Measurements from ENCODE around the gene GMDS.

DNA sequence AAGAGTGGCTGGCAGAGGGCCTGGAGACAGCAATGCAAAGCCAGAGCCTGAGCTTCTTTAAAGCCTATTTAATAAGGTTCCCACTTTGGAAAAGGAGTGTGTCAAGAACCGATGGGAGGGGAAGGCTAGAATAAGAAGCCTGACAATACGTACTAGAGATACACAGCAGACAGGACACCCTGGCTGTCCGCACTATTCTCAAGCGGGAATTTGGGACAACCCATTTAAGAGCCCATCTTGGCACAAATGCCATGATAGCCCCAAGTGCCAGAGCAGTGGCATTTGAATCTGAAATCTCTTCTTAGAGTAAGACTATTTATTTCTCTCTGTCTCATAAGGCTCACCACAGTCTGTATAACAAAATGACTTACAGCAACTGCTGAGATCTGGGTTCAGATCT, 3.1 kb downstream of the GMDS start:
- TF ChIP-seq, protein P1, sequence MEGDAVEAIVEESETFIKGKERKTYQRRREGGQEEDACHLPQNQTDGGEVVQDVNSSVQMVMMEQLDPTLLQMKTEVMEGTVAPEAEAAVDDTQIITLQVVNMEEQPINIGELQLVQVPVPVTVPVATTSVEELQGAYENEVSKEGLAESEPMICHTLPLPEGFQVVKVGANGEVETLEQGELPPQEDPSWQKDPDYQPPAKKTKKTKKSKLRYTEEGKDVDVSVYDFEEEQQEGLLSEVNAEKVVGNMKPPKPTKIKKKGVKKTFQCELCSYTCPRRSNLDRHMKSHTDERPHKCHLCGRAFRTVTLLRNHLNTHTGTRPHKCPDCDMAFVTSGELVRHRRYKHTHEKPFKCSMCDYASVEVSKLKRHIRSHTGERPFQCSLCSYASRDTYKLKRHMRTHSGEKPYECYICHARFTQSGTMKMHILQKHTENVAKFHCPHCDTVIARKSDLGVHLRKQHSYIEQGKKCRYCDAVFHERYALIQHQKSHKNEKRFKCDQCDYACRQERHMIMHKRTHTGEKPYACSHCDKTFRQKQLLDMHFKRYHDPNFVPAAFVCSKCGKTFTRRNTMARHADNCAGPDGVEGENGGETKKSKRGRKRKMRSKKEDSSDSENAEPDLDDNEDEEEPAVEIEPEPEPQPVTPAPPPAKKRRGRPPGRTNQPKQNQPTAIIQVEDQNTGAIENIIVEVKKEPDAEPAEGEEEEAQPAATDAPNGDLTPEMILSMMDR (IDR thresholded peaks at IDR 0.05): no peak
- TF ChIP-seq, protein P2, sequence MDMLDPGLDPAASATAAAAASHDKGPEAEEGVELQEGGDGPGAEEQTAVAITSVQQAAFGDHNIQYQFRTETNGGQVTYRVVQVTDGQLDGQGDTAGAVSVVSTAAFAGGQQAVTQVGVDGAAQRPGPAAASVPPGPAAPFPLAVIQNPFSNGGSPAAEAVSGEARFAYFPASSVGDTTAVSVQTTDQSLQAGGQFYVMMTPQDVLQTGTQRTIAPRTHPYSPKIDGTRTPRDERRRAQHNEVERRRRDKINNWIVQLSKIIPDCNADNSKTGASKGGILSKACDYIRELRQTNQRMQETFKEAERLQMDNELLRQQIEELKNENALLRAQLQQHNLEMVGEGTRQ (IDR thresholded peaks at IDR 0.05; ENCODE audit: borderline replicate concordance, low read depth, low read length): no peak
- TF ChIP-seq POLR2AphosphoS5 (IDR thresholded peaks at IDR 0.05; ENCODE audit: low read depth, low read length): no peak
- no peak for TF ChIP-seq YY1 (IDR thresholded peaks at IDR 0.05; ENCODE audit: low read depth)
- no peak for TF ChIP-seq TAF1 (IDR thresholded peaks at IDR 0.05; ENCODE audit: borderline replicate concordance, low read depth, low read length)
- no peak for TF ChIP-seq GABPA (IDR thresholded peaks at IDR 0.05; ENCODE audit: low read depth)
- TF ChIP-seq RFX5 (IDR thresholded peaks at IDR 0.05; ENCODE audit: low read length): no peak
- no peak for TF ChIP-seq RAD21 (IDR thresholded peaks at IDR 0.05; ENCODE audit: low read length)
- TF ChIP-seq, protein P3, sequence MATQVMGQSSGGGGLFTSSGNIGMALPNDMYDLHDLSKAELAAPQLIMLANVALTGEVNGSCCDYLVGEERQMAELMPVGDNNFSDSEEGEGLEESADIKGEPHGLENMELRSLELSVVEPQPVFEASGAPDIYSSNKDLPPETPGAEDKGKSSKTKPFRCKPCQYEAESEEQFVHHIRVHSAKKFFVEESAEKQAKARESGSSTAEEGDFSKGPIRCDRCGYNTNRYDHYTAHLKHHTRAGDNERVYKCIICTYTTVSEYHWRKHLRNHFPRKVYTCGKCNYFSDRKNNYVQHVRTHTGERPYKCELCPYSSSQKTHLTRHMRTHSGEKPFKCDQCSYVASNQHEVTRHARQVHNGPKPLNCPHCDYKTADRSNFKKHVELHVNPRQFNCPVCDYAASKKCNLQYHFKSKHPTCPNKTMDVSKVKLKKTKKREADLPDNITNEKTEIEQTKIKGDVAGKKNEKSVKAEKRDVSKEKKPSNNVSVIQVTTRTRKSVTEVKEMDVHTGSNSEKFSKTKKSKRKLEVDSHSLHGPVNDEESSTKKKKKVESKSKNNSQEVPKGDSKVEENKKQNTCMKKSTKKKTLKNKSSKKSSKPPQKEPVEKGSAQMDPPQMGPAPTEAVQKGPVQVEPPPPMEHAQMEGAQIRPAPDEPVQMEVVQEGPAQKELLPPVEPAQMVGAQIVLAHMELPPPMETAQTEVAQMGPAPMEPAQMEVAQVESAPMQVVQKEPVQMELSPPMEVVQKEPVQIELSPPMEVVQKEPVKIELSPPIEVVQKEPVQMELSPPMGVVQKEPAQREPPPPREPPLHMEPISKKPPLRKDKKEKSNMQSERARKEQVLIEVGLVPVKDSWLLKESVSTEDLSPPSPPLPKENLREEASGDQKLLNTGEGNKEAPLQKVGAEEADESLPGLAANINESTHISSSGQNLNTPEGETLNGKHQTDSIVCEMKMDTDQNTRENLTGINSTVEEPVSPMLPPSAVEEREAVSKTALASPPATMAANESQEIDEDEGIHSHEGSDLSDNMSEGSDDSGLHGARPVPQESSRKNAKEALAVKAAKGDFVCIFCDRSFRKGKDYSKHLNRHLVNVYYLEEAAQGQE (IDR thresholded peaks at IDR 0.05; ENCODE audit: low read depth, low read length): no peak
- TF ChIP-seq, protein P4, sequence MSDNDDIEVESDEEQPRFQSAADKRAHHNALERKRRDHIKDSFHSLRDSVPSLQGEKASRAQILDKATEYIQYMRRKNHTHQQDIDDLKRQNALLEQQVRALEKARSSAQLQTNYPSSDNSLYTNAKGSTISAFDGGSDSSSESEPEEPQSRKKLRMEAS (IDR thresholded peaks at IDR 0.05; ENCODE audit: low read depth): no peak
- no peak for TF ChIP-seq GATA2 (CRISPR knock-in tag; IDR thresholded peaks at IDR 0.05)

All from SK-N-SH (cell line).